NCI-H748 (cell line): ENCODE data around the gene BCR.

Experiments used
- DNase-seq: peaks from one replicate; lab custom pipeline; 2025; ENCODE audit not compliant: unreplicated experiment; lab: John Stamatoyannopoulos, UW

BCR gene

DNA sequence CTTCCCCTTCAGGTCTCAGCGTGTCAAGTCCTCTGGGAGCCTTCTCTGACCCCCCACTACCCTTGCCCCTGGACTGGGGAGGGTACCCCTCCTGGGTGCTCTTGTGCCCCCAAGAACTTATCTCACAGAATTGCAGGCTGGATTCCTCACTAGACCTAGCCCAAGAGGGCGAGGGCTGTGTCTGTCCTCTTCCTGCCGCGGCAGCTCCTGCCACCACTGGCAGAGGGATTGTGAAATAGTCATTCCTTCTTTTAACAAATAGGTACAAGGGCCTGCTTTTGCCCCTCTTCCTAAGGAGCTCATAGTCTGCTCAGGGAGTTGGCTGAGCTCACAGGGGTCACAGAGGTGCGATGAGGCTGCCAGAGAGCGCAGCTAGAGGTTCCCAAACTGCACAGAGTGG, 29.5 kb upstream of the BCR start:
- DNase-seq = no peak

DNA sequence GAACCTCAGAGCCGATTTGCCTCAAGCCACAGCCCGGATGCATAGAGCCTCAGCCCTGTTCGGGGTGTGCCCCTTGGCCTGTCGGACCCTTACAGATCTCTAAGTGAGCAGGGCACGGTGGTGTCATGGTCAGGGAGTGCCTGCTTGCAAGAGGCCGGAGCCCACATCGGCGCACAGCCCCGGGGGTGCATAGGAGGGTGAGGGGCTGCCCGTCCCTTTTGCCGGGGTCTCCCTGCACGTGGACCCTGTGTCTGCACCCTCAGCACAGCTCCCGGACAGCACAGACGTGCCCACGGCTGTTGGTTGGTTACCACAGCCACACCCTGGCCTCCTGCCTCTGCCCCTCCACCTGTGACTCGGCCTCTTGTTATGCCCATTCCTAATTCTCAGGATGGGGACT, 28.5 kb upstream of the BCR start:
- DNase-seq = no peak

DNA sequence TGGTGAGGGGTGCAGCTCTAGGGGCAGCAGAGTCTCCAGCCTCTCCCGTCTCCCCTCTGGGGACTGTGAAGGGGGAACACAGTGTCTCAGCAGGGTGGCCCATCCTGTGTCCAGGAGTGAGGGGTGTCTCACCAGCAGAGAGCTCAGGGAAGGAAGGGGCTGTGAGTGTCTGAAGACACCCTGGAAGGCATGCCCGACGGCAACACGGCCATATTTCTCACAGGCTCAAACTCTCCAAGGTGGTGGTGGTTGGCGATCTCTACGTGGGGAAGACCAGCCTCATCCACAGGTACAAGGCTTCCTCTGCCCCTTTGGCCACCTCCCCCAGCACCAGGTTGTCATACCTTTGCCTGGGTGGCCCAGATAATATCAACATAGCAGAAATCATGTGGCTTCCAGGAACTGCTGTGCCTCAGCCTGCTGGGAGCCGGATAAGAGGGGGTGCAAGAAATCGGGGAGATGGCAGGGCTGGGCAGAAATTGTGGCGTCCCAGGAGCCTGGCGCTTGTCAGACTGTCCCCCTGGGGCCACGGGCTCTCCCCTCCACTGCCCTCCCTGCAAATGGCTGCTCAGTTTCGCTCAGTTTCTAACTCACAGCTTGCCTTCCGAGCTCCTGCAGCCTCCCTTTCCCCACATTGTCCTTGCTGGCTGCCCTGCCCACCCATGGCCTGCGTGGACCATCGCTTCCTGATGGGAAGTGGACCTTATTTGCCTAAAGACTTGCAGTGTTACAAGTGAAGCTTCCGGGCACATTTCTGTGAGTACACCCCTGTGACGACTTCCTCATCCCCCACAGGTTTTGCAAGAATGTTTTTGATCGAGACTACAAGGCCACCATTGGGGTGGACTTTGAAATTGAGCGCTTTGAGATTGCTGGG, 27.8 kb upstream of the BCR start:
- no peak for DNase-seq

DNA sequence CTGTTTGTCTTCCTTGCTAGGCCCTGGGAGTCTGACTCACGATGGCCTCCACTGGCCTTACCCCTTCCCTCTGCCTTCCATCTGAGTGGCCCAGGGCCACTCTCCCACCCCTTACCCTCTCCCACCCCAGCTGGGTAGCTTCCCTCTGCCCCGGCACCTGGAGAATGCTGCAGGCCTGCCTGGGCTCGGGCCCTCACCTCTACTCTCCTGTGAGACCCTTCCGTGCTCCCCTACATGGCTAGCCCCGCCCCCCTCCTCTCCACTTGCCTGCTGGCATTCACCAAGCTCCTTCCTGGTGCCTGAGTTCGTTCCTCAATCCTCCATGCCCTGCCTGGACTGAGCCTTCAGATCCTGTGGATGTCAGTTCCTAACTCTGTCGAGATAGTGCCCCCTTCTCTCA, 26.3 kb upstream of the BCR start:
- DNase-seq = no peak

DNA sequence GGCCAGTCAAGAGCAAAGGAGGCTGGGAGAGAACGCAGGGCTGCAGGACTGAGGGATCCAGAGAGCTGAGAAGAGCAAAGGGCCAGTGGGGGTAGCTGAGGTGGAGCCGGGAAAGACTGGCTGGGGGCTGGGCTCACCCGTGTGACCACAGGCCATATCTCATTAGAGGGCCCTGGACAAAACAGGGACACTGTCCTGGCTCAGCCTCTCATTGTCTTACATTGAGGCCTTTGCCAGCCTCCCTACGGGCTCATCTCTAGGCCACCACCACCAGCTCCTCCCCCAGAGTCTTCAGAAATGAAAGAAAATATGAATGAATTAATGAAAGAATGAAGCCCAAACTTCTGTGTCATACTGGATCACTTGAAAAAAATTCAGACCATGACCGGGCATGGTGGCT, 25.8 kb upstream of the BCR start:
- no peak for DNase-seq

DNA sequence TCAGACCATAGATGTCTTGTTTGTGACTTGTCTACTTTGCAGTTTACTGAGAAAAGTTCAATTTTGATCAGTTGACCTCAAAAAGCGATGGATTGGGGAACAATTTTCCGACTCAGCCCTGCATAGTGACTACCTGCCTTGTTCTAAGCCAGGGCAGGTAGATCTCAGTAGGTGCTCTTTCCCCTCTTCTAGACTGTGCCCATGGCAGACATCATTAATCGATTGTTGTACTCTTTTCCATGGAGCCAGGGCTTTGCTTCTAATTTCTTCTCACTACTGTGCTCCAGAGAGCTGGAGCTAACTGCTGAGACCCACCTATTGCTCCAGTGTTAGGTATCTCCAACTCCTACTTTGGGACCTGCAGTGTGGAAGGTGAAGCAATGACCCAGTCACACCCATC, 25.2 kb upstream of the BCR start:
- DNase-seq = no peak

DNA sequence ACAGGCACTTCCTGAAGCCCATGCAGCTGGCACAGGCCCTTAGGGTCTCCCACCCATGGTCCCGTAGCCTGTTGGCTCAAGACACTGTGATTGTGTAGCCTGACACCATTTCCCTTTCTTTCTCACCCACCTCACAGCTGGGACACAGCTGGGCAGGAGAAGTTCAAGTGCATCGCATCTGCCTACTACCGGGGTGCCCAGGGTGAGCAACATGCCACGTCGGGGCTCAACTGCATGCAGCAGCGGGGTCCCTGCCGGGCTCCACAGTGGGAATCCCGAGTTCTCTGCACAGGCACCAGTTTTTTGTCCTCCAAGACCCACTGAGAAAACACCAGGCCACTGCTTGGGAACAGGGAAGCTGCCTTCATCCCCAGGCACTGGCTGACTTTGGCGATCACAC, 24.5 kb upstream of the BCR start:
- DNase-seq = no peak

DNA sequence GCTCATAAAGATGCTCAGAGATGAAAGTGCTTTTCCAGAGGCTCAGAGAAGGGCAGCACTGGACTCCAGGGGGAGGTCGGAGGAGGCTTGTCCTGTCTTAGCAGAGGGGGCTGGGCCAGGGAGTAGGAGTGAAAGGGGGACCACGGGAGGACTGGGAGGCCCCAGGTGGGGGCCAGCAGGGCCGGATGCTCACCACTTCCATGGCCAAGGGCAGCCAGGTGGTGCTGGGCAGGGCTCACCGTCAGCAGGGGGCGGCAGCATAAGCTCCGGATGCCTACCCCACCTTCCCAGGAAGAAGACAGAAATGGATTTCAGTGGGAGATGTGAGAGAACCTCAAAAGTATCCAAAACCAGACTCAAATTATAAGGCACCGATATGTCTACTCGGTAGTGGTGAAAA, 24.0 kb upstream of the BCR start:
- no peak for DNase-seq

DNA sequence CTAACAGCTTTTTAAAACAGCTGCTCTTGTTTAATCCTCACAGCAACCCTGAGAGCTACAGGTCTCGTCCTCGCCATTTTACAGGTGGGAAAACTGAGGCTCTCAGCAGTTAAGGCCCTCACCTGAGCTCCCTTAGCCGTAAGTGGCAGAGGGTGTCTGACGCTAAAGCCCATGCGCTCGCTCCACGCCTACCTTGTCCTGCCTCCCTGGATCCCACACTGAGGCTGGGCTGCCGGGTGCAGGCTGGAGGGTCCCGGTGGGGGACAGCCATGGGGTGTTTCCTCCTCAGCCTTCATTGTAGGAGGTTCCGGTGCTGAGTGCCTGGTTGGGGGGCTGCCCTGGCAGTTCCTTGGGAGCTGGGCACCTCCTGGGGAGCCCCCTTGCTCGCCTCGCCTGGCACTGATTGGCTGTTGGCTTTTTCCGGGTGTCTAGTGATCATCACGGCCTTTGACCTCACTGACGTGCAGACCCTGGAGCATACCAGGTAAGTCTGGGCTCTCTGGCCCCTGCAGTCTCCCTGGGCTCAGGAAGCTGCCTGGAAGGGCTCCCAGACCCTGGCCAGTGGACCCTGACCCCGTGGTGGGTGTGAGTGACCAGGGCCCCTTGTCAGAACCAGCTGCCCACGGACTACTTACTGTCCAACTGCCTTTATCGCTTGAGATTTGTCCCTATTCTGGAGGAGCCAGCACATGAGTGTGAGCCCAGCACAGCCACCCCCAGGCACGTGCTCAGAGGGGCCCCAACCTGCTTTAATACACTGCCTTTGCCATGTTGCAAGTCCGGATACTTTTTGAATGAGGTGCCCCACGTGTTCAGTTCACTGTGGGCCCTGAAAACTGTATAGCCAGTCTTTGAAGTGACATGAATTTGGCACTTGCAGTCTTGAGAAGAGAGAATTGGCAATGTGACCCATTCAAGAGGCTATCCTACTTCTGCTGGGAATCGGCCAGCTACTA, 22.5 kb upstream of the BCR start:
- DNase-seq = no peak

DNA sequence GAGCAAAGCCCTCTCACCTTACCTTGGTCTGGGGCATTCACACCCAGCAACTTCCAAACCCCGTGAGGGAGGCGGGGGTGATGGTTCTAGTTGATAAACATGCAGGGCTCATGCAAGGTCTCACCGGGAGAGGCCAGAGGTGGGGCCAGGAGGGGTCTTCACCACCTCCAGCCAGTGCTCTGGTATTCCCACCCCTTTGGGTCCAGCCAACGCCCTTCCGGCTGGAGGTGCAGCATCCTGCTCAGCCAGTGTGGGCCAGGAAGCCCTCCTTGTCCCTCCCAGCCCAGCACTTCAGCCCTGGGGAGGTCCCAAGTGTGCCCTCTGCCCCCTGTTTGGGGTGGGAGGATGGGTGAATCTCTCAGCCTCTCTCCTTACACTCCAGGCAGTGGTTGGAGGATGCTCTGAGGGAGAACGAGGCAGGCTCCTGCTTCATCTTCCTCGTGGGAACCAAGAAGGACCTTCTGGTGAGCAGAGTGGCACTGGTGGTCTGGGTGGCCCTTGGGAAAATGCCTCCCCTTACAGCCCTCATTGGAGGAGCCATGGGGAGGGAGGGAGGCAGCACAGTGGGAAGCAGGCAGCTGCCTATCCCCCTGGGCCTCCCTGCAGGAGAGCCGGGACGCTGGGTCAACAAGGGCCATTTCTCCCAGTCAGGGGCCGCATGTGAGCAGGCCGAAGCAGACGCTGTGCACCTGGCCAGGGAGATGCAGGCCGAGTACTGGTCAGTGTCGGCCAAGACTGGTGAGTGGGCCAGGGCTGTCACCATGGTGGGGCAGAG, 21.6 kb upstream of the BCR start:
- no peak for DNase-seq

DNA sequence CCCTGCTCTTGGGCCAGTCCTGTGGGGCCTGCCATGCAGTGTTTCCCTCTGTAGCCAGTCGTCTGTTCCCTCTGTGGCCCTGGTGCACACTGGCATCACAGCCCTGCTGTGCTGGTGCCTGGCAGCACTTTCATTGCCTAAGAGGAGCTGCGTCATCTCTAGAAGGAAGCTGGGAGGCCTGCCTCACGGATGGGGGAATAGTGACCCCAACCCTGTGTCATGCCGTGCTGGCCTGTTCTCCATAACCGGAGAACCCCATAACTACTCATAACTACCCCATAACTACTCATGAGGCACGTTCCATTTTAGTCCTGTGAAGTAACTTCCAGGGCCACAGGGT, 21.0 kb upstream of the BCR start:
- no peak for DNase-seq

DNA sequence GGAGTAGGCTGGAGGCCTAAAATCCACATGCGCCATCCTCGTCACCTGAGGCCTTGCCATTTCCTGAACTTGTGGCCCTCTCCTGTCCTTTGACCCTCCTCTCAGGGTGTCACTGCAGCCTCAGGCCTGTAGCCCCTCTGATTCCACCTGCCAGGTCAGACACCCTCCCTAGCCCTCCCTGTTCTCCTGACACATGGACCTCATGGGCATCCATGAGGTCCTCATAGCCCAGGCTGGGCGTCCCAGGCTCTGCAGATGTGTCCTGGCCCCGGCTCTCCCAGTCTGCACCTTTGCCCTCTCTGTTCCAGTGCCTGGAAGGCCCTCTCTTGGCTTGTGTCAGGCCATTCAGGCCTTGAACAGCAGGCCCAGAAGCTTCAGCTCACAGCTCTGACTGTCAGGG, 19.3 kb upstream of the BCR start:
- no peak for DNase-seq

DNA sequence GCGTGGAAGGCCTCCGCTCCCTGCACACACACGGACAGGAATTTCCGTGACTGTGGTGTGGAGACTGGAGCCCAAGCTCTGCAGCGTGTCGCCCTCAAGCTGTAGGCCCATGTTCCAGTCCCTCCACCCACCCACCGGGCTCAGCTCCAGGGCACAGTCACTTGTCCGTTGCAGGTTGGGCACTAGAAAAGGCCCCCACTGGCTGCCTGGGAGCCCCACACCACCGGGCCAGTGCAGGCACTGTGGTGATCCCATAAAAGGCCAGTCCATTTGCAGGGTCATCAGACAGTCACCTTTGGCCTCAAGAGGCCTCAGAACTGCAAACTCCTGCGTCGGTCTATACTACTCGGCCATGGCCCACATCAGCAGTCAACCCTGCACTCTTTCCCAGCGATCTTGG, 18.7 kb upstream of the BCR start:
- DNase-seq = no peak

DNA sequence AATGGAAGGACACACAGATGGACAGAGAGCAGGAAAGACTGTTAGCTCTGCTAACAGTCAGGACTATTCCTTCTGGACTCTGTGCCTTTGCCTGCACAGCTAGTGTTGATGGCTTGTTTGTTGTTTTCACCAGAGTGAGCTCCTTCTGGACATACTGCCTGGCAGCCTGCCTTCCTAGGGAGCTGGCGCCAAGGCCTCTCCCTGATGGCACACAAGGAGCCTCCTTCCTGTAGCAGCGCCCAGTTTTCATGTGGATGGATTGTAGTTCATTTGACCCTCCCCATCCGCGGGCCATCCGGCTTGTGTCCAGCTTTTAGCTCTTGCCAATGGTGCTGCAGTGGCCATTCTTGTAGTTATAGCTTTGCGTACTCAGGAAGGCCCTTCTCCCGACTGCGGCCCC, 16.6 kb upstream of the BCR start:
- DNase-seq = no peak

DNA sequence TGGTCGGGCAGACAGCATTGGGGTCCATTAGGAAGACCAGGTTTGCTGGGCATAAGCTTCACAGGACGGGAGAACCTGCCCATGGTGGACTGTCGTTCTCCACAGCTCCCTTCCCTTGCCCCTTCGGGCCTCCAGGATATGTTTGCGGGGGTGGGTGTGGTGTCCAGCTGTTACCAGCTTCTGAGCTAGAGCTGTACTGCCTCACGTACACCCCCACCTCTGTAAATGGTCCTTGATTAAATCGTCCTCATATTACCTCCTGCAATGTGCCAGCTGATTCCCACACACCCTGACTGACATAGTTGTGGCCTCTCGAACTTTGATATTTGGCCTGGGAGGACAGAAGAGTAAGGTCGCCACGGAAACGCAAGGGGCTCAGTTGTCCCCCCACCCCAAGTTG, 16.2 kb upstream of the BCR start:
- DNase-seq = no peak

DNA sequence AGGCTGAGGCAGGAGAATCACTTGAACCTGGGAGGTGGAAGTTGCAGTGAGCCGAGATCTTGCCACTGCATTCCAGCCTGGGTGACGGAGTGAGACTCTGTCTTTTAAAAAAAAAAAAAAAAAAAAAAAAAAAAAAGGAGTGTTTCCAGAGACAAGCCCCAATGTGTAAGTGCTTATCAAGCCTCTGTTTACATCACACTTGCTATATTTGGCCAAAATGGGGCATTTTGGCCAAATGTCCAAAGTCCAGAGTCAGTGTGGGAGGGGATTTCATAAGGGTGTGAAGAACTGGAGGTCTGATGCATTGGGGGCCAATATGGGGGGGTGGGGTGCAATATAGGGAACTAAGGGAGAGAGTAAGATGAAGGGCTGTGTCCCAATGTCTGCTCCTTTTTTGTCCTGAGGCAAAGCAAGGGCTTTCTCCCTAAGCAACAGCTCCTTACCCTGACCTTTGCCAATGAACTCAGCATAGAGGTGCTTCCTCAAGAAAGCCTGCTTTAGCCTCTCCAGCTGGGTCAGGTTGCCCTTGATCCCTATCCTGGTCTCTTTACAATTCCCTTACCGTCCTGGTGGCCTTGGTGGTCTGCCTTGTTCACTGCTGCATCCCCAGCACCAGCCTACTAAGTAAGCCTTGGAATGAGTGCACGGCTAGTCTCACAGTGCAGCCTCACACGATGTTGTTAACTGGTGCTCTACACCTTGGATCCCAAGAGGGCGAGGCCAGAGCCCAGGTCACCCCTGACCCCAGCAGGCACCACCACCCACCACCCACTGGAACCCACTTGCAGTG, 14.1 kb upstream of the BCR start:
- no peak for DNase-seq

DNA sequence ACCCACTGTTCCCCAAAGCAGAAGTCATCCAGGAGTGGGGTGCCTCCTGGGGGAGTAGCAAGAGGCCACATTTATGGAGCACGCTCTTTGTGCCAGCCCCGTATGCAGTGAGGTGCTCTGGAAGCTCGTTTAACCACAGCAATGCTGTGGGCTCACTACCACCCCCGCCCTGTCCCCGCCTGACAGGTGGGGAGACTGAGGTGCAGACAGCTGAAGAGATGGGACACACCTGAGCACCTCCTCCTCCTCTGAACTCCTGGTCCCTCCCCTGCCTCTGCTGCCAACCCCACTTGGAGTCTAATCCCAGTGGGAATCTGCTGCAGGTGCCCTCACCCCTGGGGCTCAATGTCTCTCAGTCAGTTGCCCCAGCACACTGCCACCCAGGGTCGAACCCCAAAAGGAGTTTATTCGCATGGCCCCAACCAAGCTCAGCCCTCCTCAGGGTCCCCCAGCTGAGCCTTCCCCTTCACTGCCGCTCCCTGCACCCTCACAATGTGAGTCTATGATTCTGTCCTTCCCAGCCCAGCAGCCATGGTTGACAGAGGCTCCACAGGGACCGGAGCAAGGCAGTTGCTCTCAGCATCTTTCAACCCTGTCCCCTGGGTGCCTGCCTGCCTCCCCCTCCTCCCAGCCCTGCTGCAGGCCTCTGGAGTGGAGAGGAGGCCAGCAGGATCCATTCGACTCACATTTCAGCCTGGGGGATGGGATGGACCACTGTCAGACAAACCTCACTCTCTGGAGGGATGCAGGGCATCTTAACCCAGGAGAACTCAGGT, 13.3 kb upstream of the BCR start:
- no peak for DNase-seq

DNA sequence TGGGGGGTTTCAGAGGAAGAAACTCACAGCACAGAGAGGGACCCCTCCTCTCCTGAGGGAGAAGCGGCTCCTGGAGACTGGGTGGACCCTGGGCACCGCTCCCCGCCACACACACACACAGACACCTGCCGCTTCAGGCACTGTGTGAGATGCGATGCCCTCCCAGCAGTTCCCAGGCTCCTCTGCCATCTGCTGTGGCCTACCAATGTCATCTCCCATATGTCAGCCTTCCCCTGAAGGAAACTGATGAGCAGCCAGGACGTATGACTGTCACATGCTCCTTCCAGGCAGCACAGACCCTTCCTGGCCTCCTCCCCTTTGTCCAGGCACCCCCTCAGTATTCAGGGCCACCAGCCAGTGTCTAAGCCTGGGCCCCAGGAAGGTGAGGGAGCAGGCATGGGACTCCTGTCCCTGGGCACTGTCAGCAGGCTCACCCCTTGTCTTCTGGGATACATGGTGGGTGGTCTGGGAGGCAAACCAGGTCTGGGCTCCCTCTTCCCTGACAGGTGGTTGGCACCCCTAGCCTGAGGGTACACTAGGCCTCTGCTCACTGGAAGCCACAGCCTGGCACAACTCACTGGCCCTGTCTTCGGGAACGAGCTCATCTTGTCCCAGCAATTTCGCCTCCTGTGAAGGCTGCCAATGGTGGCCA, 11.8 kb upstream of the BCR start:
- DNase-seq = no peak

DNA sequence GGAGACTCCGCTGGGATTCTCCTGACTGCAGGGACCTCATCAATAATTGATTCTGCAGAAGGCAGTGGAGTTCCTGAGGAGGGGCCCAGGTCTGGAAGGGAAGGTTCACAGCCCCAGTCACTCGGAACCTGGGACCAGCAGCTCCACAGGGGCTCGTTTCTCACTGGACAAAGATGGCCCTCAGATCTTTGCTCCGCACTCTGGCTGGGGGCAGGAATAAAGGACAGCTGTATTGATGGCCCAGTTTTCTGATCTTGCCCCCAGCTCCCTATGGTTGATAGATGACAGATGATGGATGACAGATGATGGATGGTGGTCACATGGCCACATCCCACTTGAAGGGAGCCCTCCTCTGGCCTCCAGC, 11.3 kb upstream of the BCR start:
- no peak for DNase-seq
